ENCODE data around the gene CDKL5.
"Not testable (repeated sequence)": the region's sequence is repeated elsewhere in the genome, so short reads cannot be mapped to it uniquely, and the experiment has no call there.

Gene CDKL5

DNA sequence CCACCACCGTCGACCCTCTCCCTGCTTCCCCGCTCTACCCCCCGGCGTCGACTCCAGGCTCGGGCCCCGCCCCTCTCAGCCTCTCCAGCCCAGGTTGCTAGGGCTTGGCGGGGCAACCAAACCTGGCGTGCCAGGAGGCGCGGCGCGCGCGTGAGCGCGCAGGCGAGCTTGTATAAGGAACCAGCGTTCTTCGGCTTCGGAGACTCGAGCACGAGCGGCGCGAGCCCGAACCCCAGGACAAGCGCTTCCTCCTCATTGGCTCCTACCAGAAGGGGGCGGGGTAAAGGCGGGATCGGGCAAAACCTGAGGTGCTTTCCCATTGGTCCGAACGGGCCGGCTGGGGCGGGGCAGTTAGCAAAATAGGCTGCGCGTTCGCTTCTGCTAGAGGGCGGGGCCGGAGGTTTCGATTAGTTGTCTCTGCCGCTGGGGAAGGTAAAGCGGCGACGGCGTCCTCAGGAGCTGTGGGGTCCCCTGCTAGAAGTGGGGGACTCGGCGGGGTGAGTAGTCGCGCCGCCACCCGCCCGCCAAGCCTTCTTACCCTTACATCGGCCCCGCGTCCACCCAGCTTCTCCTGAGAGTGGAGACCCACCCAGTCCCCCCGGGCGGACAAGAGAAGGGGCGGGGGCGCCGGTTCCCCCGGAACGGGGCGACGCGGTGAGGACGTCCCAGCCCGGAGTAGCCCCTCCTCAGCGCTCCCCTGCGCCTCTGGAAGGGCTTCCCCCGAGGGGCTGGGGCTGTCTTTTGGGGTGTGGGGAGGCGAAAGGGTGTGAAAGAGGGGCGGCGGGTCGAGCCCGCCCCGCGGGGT, at the start of gene CDKL5:
CDKL5 (plus strand) TSS at position 410 of the 805 bp plus-strand sequence. CDS start 81,489 bp downstream, outside the sequence.
- peak; percentile 33 to 97 (median 93) for DNase-seq

DNA sequence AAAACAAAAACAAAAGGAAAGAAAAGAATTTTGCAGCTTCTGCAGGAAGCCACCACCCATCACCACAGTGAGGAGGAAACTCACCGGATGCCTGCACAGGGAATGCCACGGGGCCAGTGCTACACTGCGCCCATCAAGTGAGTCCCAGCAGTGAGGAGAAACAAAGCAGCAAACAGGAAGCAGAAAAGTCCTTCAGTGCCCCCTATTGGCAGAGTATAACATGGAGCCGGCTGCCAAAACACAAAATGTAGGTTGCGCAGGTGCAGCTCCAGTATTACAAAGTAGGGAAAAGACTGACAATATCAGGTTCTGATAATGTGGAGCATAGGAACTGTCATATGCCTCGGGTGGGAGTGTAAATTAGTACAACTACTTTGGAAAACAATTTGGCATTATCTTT, 47.6 kb upstream of the CDKL5 start:
- DNase-seq: peak in 1 of 58 donors; percentile 4

DNA sequence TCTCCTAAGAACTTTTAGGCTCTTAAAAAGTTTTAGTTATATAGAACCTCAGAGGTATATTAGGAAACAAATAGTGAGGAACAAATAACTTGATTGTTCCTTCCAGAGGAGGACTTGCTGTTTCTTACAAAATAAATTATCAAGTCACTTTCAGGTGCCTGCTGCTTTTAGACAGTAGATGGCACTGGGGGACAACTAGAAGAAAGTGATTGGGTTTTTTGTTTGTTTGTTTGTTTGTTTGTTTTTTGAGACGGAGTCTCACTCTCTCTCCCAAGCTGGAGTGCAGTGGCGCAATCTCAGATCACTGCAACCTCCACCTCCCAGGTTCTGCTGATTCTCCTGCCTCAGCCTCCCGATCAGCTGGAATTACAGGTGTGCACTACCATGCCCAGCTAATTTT, 35.4 kb upstream of the CDKL5 start:
- DNase-seq: no peak

DNA sequence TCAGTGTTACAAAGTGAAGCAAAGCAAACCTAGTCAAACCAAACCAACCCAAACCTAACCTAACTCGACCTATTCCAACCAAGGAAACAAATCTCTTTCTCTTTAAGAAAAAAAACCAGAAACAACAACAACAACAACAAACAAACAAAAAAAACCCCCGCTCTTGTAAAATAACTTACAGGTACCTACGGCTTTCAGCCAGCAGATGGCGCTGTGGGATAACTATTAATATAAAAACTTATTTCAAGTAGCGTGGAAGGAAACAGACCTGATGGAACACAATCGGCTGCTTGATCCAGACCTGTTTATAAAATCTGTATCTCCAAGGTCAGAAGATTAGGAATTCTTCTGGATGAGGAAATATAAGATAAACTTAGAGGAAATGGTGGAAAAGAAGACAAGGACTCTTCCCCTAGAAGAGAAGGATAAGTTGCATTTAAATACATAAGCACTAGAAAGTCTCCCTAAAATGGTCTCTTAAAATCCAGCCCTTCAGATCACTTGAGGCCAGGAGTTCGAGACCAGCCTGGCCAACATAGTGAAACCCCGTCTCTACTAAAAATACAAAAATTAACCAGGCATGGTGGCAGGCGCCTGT, 34.4 kb upstream of the CDKL5 start:
- peak in 40 of 58 donors; percentile 0 to 81 (median 5) for DNase-seq

DNA sequence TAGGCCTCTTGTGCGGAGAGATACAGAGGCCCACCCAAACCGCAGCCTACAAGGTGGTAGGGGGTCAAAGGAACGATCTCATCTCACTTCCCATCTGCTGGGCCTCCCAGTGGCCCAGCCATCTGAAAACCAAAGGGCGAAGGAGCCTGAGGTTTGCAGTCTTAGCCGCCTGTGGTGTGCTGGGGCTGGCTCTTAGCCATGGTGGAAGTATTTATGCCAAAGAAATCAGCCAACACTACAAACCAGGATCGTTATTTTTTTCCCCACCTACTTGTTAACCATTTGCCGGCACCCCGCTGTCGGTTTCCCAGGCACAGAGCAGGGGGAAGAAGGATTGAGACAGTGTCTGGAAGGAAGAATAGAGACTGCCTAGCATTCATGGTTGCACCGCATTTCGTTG, 30.9 kb upstream of the CDKL5 start:
- peak in 8 of 58 donors; percentile 0 to 19 (median 4) for DNase-seq

DNA sequence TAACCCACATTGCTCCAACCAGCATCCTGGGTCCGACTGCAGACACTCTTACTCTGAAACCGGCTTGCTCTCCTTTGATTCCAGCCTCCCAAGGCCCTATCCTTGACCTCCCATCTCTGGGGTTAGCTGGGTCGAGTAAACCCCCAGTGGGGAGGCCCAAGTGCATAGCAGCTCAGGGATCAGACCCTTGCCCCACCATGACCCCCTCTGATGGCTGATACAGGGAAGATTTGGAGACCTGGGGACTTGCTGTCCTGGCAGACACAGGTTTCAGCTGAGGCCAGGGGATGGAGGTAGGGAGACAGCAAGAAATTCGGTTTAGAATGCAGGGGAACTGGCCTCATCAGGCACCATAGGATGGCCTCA, 23.6 kb upstream of the CDKL5 start:
- no peak for DNase-seq

DNA sequence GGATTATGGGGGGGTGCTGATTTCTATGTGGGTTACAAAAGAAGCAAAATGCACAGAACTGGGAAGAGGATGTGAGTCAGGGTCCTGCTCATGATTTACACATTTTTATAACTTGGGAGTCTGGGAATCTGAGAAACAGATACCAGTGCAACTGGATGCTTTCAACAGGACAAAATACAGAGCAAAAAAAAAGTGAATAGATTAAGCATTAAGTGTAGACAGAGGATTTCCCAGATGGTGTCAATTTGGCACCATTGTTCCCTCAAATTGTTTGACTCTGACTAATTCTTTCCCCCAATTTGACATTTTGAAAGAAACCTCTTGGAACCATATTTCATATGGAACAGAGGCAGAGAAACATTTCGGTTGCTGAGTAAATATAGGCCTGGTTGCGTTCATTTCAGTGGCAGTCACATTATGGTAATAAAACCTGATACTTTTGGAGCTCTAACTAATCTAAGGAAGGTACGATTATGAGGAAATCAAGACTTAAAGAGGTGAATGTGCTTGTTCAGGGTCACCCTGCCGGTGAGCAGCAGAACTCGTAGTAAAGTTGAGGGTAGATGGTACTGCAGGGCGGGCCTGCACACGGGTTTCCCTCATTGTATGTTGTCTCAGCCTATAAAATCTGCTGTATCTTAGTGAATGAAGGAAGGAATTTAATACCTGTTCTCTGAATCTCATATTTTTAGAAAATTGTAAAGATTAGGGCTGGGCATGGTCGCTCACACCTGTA, 18.7 kb upstream of the CDKL5 start:
- no peak for DNase-seq

DNA sequence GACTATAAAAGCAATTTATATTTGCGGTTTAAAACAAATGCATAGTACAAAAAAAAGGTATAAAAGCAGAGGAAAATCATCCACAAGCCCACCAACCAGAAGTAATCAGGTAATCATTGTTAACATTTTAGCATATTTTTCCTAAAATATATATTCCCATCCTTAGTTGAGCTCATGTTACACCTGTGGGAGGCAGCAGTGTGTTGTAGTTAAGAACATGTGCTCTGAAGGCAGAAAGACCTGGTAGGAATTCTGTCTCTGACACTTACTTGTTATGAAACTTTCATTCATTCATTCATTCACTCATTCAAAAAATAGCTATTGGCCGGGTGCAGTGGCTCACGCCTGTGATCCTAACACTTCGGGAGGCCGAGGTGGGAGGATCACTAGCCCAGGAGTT, 15.4 kb upstream of the CDKL5 start:
- peak in 6 of 58 donors; percentile 0 to 5 (median 2) for DNase-seq

DNA sequence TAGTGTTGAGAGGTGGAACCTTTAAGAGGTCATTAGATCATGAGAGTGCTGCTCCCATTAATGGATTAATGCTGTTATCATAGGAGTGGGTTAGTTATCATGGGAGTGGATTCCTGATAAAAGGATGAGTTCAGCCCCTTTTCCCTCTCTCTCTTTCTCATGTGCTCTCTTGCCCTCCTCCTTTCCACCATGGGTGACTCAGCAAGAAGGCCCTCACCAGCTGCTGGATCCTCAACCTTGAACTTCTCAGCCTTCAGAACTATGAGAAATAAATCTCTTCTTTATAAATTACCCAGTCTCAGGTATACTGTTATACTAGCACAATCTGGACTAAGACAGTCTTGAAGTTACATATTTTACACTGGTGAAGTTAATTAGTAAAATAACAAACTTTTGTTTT, 10.0 kb upstream of the CDKL5 start:
- DNase-seq: no peak

DNA sequence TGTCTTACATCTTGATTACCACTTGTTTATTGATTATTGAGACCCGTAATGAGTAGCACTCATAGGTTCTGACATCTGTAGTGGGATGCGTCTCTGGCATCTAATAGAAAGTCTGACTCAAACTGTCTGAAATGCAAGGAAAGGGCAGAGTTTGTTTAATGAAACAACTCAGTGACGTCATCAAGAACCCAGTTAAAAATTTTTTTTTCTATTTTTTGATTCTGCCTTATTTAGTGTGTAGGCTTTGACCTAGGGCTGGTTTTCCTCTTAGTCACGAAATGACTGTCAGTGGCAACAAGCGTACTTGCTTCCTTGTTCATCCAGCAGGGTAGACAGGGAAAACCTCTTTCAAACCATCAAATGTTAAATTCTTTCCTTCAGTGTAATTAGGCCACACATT, 3.1 kb upstream of the CDKL5 start:
- no peak for DNase-seq

DNA sequence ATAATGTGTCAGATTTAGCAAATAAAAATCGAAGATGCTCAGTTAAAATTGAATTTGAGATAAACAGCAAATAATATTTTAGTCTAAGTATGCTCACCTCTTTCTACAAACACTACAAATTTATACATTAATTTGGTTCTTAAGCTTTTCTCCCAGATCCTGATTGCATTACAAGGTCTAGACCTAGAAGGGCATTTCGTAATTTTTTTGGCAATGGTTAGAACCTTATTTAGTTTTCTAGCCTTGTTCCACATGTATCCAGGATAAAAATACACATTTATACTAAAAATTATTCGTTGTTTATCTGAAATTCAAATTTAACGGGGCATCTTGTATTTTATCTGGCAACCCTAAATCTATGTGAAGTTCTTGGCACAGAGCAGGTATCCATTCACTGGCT, 2.5 kb upstream of the CDKL5 start:
- no peak for DNase-seq

DNA sequence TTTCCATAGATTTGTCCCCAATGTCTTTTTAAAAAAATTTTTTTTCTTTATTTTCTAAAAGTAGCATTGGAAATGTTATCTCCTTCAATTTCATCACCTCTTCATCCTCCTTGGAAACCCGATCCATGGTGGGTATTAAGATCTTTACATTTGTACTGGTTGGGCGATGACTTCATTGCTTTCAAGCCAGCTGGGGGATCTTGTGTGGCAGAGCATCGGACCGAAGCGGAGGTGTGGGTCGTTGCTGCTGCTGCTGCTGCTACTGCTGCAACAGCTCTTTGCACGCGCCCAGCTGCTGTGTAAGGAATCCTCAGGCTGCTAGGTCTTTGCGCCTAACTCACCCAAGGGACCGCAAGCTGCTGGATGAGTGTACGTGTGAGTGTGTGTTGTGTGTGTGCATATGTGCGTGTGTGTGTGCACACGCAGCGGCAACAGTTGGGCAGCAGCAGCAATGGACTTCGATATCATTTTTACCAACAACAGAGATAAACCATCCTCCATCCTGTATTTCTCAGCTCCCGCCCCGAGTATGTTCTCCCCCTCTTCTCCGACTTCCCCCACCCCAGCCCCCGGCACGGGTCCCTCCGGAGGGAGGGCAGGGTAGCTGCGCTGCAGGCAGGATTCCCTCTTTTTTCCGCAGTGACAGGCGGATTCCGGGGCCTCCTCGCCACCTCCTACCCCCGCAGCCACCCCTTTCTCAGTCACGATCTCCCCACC, 768 bp upstream of the CDKL5 start:
- DNase-seq: peak in 36 of 58 donors; percentile 0 to 68 (median 15)

DNA sequence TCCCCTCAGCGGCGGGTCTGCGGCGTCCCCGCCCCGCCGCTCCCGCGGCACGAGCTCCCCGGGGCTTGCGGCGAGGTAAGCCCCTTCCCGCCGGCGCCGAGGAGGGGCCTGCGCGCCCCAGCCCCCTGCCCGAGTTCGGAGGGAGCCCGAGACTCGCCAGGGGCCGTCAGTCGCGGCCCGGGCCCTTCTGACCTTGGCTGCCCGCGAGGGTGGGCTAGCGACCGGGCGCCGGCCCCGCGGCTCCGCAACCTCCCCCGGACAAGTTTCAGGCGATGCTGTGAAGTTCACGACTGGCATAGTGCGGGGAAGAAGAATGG, 554 bp downstream of the CDKL5 start:
- peak in 6 of 58 donors; percentile 1 to 8 (median 2) for DNase-seq

DNA sequence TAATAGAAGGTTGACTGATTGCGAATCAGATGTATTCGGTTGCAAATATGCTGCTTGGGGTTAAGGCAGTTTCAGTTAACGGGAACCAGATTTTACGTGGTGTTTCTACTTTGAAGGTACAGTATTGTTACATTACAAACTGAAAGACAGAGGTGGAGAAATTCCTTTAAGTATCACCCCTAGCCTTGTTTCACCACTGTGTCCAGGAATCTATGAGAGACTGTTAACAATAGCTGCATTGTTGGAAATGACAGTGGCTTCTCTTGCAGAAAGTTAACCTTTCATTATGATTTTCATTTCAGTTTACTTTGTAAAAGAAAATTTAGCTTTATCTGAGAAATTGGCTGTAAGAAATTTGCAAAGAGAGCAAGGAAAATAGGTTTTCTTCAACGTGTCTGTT, 2.6 kb downstream of the CDKL5 start:
- no peak for DNase-seq

DNA sequence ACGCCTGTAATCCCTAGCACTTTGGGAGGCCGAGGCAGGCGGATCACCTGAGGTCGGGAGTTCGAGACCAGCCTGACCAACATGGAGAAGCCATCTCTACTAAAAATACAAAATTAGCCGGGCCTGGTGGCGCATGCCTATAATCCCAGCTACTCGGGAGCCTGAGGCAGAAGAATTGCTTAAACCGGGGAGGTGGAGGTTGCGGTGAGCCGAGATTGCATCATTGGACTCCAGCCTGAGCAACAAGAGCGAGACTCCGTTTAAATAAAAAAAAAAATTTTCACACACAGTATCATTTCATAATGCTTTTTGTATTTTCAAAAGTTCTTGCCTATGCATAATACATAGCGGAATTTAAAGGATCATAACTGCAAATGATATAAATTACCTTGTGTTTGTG, 7.9 kb downstream of the CDKL5 start:
- not testable (repeated sequence) for DNase-seq

DNA sequence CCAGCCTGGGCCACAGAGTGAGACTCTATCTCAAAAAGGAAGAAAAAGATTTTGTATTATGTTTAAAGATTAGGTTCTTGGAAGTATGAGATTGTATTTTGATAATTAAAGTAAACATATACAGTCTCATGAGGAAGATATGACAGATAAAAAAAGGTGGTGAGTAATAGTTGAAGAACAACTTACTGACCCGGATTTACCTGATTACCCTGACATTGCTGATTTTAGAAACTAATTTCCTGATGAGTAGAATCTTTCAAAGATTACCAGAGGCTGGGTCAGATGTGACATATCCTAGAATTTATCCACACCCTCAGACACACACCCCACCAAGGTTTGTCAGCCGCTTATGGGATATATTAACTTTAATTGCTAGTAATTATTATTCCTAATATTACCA, 9.5 kb downstream of the CDKL5 start:
- DNase-seq: no peak

DNA sequence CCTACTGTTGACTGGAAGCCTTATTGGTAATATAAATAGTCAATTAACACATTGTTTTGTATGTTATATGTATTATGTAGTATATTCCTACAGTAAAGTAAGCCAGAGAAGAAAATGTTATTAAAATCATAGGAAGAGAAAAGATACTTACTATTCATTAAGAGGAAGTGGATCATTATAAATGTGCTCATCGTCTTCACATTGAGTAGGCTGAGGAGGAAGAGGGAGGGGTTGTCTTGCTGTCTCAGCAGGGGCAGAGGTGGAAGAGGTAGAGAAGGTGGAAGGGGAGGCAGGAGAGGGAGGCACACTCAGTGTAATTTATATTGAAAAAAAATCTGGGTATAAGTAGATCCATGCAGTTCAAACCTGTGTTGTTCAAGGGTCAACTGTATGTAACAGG, 10.6 kb downstream of the CDKL5 start:
- DNase-seq: no peak

DNA sequence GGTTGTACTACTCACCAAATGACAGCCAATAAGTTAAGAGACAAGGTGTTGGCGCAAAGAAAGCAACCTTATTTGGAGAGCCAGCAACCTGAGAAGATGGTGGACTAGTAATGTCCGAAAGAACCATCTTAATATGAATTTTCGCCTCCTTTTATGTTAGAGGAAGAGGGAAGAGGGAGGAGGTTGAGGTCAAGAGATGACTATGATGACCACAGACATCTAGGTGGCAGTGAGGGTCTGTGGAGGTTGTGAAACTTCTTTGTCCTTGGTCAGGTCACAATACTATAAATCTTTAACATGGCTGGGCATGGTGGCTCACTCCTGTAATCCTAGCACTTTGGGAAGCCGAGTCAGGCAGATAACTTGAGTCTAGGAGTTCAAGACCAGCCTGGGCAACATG, 15.4 kb downstream of the CDKL5 start:
- no peak for DNase-seq

DNA sequence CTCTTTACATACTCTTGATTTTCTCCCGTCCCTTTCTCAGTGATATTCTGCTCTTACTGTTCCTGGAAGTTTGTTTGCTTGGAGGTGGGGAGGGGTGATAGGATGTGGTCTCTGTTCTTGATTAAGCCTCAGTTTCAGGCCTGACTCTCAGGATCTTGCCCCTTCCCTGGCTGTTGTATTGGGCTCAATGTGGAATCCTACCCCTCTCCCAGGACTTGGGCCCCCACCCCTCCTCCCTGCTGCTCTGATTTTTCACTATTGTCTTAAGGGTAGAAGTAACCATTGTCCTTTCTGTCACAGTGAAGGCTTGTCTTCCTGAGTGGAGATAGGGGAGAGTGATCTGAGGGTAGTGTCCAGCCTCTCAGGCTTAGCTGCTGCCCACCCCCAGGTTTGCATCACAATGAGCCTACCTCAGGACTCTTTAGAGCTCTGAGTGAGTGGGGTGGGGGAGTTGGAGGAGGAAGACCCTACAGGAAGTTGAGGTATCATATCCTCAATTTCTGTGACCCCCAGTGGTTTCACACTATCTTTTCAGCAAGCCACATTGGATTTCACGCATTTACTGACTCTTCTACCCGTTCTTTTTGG, 16.5 kb downstream of the CDKL5 start:
- DNase-seq: no peak

DNA sequence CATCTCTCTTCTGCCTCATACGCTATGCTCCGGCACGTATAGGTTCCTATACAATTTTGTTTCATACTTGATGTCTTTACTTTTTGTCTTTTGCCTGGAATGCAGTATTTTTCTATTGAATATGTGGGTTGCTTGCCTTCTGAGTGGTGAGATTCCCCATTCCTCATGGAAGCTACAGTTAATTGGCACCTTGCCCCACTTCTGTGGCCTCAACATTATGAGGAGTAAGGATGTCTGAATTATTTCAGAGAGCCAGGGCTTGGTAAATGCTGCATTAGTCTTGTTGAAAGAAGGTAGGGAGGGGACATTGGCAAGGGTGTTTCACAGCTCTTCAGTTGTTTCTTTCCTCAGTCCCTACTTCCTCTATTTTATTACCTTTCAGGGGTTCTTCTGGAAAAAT, 23.0 kb downstream of the CDKL5 start:
- DNase-seq: no peak

DNA sequence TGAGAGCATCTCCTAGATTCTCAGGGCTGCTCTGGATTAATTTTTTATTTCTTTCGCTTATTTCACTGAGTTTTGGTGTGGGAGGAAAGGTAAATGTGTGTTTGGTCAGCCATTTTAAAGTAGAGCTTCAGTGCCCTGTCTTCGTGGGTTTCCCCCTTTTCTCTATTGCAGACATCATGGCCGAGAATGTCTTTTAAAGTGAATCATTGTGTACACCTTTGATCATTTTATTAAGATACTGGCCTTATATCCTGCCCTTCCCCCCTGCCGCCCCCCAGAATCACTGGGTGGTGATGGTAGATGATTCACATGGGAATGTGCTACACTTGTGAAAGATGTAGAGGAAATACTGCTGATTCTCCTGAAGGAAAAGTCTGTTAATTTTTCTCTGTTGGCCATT, 23.8 kb downstream of the CDKL5 start:
- DNase-seq: no peak

DNA sequence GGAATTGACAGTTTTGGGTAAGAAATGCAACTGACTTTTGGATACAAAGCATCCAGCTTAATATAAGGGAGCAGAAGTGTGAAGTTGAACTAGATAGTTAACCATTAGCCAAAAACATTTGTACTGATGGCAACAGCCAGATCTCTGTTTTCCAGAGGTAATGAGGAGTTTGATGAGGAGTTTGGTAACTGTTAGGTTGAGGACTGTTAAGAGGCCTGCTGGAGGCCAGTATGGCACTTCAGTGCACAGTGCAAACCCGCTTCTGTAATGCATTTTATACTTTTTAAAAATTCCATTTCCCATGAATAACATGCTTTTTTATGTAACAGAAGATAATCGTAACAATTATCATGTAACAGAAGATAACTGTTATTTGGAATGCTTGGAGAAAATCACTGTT, 30.0 kb downstream of the CDKL5 start:
- no peak for DNase-seq
